SKM-1 (cell line): ENCODE data around the gene MMP23B.
"Not testable (repeated sequence)": the region's sequence is repeated elsewhere in the genome, so short reads cannot be mapped to it uniquely, and the experiment has no call there.

ENCODE experiments used
- DNase-seq: peaks from one replicate; lab custom pipeline; 2025; ENCODE audit not compliant: unreplicated experiment; lab: John Stamatoyannopoulos, UW

The MMP23B gene

GRCh38 chr1:1630191-1630964, 1.6 kb upstream of the MMP23B start:
- no peak for DNase-seq

- DNase-seq: no peak
Measured at GRCh38 chr1:1630965-1631781, 800 bp upstream of the MMP23B start.

GRCh38 chr1:1633409-1633808, 1.4 kb downstream of the MMP23B start:
- not testable (repeated sequence) for DNase-seq

DNA sequence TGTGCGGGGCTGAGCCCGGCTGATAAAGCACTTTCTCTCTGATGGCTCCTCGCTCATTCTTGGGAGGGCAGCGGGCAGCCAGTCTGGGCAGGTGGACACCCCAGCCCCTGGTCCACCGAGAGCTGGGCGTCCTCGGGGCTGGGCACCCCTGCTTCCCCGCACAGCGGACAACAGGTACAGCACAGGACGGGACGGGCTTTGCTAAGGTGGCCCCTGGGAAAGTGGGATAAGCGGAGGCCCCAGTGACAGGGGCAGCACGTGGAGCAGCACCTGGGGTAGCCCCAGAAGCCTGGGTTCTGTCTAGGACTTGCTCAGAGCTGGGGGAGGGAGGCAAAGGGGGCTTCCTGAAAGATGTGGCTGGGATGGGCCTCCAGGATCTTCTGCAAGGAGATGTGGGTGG, 2.6 kb downstream of the MMP23B start:
- not testable (repeated sequence) for DNase-seq

GRCh38 chr1:1636621-1637478, 4.9 kb downstream of the MMP23B start:
- DNase-seq: not testable (repeated sequence)

DNA sequence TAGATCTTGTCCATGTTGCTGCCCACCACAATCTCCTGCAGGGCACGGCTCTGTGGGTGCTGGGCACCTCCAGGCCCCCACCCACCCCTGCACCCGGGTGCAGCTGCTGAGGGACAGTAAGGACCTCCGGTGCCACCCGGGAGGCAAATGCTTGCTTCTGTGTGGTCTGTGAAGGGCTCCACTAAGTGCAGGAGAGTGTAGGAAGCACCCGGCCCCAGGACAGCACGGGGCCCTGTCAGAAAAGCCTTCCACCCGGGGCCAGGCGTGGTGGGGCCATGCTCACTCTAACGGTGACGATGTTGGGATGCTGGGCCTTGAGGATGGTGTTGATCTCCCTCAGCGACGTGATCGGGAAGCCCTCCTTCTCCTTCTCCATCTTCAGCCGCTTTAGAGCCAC, 5.5 kb downstream of the MMP23B start:
- DNase-seq: not testable (repeated sequence)

GRCh38 chr1:1638528-1638927, 6.6 kb downstream of the MMP23B start:
- DNase-seq: not testable (repeated sequence)

DNA sequence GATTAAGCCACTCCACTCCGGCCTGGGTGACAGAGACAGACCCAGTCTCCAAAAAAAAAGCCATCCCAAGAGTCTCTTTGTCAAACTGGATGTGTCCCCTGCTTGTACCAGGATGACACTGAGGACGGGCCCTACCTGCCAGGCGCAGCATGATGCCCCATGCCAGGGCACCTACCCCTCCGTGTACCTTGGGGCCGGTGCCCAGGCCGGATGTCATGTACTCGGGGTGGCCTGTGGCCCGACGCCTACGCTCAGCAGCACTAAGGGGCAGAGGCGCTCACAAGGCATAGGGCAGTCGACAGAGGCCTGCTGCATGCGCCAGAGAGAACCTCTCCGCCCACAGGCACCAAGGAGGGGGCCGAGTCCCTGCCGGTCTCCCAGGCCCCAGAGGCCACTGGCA, 7.4 kb downstream of the MMP23B start:
- not testable (repeated sequence) for DNase-seq

DNA sequence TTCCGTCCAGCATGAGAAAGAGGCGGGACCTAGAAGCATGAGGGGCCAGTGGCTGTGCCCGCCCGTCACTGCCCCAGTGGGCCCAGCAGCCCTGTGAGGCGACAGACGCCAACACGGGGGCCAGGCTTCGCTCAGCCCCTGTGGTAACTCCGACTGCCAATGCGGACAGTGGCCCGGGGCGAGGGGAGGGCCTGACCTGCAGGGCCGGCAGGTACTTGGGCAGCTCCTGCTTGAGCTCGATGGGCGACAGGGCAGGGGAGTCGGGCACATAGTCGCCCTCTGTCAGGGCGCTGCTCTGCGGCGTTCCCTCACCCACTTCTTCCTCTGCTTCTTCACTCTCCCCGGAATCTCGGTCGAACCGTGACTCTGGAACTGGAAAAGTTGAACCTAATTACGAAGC, 8.1 kb downstream of the MMP23B start:
- DNase-seq: not testable (repeated sequence)

DNA sequence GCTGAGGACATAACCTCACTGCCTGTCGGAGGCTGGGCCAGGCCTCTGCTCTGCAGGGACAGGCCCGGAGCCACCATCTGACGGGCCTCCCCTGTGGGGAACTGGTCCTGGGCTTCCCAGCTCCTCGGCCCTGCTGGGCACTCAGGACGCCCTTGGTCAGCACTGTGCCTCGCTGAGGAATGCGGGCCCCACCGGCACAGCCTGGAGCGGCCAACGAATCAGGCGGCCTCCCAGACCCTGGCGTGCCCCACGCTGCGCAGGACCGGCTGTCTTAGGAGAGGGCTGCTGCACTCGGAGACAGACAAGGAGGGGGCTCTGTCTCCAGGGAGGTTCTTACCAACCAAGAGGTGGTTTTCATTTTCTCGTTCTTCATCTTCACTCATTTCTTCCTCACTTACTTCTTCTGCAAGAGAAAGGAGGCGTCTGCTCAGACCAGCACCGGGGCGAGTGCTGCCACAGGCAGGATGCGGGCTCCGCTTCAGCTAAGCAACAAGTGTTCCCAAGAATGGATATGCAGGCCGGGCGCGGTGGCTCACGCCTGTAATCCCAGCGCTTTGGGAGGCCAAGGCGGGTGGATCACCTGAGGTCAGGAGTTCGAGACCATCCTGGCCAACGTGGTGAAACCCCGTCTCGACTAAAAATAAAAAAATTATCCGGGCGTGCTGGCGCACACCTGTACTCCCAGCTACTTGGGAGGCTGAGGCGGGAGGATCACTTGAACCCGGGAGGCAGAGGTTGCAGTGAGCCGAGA, 8.9 kb downstream of the MMP23B start:
- DNase-seq: not testable (repeated sequence)

- DNase-seq: not testable (repeated sequence)
Measured at GRCh38 chr1:1646326-1646725, 14.4 kb downstream of the MMP23B start.

GRCh38 chr1:1647567-1648241, 15.7 kb downstream of the MMP23B start:
- DNase-seq: not testable (repeated sequence)

DNA sequence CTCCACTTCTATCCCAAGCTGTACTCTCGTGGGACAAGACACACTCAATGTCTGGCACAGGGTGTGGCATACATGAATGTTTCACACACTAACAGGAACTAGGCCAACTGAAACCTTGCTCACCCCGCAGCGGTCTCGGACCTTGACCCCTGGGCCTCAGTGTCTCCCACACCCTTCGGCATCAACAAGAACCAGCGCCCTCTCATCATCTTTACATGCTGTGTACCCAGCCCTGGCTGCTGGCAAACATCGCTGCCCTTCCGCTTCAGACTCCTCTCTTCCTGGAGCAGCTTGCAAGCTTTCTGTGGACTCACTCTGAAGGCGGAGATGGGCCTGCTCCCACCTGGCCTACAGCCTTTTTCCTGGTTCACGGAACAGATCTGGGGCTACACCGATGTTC, 16.3 kb downstream of the MMP23B start:
- DNase-seq: not testable (repeated sequence)

- peak; percentile 85 for DNase-seq
Measured at GRCh38 chr1:1658583-1659549, 26.9 kb downstream of the MMP23B start, which contains the start of gene CDK11B. TSS of gene CDK11B (minus strand) at chr1:1659004. CDS start at chr1:1657485, 1,519 bp downstream.

DNA sequence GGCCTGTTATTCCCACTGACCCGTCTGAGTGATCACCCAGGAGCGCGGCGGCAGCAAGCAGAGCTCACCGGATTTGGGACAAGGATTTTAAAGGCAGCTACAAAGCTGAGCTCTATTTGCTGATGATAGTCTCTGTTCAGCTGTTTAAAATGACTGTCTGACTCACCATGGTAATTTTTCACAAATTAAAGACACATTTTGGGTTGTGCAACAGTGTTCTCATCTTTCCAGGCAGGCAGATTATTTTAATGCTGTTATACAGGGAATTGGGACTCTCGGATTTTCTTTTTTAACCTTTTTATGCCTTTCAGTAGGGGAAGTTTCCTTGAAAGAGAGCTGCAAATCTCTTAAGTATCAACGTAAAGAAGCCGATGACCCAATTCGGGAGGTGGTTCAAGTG, 30.4 kb downstream of the MMP23B start:
- DNase-seq: not testable (repeated sequence)

GRCh38 chr1:1662830-1663560, 31.0 kb downstream of the MMP23B start:
- DNase-seq: not testable (repeated sequence)

DNA sequence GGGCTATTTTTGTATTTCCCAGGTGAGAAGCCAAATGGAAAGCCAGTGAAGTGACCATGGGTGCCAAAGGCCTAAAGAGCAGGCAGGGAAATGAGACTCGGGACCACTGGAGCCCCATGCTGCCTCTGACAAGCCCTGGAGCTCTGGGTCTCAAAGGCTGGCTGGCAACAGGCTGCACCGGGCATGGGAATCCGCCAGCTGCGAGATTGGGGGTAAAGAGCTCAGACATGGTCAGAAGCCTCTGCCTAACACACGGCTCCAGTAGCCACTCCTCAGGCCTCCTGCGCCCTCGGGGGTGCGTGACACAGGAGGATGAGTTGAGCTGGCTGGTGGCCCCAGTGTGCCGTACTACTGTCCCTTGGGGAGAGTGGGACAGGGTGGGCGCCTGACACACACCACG, 32.3 kb downstream of the MMP23B start:
- DNase-seq: not testable (repeated sequence)
